Stimulated activated CD4-positive, alpha-beta T cell treated with anti-CD3 and anti-CD28 coated beads, TNF-alpha, amount 100 ng/mL, for 1 hour (primary cell): ENCODE measurements around the gene SFRP5.

Experiments
- DNase-seq, 3 donors: peaks; one replicate each; pipeline ENCODE4 v3.0.0-alpha.2; 2020; ENCODE audit warnings: low read depth in 3 of 3, low spot score in 1 of 3

Gene SFRP5

DNA sequence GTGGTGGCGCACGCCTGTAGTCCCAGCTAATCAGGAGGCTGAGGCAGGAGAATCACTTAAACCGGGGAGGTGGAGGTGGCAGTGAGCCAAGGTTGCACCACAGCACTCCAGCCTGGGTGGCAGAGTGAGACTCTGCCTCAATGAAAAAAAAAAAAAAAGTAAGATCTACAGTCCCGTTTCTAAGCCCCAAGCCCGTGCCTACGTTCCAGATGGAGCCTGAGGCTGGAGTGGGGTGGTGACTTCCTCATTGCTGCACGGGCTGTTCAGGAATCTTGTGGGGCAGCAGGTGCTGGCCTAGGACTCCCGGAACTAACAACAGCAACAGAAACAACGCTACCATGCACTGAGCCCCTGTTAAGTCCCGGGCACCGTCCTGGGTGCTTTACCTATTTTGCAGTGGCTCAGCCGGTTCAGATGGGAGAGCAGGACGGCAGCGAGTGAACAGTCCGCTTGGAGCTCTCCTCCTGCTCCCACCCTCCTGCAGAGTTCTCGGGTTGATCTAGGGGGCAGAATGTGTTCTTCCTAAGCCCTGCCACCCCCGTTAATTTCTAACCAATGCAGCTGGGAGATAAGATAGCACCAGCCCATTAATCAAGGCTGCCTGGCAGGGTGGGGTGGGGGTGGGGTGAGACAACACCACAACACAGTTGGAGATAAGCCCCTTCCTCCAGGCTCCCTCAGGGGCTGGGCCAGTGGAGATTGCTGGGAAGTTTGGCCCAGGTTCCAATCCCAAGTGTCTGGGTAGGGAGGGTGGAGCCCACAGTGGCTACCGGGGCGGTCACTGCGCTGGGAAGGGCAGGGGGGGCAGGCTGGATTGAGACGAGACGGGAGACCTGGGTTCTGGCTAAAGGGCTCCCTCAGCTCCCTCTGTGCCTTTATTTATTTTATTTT is 17.0 kb upstream of the SFRP5 start:
- no peak for DNase-seq

DNA sequence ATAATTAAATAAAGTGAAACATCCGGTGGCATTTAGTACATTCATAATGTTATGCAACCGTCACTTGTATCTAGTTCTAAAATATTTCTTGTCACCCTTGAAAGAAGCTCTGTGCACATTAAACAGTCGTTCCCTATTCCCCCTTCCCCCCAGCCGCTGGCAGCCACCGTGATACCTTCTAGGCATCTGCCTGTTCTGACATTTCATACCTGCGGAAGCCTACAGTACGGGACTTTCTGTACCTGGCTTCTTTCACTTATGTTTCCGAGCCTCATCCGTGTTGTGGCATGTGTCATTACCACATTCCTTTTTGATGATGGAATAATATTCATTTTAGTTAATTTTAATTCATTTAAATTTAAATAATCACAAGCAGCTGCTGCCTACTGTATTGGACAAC is 13.9 kb upstream of the SFRP5 start:
- no peak for DNase-seq

DNA sequence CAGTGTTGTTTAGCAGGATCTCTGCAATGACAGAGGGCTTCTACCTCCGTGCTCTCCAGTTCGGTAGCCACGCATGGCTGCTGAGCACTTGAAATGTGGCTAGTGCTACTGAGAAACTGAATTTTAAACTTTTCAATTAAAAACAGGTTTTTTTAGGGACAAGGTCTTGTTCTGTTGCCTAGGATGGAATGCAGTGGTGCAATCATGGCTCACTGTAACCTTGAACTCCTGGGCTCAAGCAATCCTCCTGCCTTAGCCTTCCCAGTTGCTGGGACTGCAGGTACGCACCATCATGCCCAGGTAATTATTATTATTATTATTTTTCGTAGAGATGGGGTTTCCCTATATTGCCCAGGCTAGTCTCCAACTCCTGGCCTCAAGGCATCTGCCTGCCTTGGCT is 13.4 kb upstream of the SFRP5 start:
- DNase-seq: no peak

DNA sequence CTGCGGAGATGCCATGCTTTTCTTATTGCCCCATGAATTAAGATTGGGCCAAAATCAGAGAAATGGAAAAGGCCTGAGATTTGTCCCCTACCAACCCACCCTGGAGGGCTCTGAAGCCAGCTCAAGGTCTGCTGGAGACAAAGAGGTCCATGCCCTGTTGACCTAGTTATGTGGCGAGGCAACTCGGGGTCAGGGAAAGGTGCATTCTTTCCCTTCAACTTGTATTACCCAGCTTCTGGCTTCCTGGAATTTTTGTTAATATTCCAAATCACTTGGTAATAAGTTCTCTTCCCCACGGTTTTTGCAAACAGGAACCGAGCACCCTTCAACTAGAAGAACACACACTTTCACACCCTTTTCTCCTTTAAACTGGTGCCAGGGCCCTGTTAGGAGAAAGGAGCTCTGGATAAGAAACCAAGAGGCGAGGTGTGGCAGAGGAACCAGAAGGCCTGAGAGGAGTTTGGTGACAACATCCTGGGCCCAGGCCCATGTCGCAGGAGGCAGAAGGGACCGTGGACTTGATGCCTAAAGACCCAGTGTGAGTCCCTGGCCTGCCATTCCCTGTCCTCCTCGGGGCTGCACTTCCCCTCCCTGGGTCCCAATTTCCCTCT is 12.5 kb upstream of the SFRP5 start:
- no peak for DNase-seq

GRCh38 chr10:97782455-97783228 is 10.8 kb upstream of the SFRP5 start:
- no peak for DNase-seq

DNA sequence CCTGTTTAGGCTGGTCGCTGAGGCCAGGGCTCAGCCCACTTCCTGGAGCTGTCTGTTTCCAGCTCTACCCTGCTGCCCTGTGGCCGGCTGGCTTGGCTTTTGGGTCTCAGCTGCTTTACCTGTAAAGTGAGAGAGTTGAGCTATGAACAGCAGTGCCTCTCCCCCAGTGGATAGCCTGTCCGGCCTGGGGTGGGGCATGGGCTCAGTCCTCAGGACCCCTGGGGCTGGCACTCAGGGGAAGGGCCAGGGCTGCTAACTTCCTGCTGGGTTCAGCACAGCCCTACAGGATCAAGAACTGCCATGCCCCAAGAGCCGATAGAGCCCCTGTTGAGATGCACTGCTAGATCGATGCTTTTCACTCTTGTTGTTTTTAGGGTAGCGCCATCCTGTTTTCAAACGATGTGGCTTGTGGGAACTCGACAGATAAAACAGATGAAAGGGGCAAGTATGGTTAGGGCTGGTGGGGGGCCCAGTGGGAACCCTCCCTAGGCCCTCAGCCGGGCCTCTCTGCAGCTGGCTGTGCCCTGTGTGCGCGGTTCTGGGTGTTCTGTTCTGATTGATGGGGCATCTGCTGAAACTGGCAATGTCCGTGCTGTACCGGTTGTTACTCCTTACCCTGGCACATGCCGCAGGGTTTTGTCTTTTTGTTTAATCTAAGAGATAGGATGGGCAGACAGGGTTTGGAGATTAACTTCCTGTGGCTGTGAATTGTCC is 10.0 kb upstream of the SFRP5 start:
- no peak for DNase-seq

DNA sequence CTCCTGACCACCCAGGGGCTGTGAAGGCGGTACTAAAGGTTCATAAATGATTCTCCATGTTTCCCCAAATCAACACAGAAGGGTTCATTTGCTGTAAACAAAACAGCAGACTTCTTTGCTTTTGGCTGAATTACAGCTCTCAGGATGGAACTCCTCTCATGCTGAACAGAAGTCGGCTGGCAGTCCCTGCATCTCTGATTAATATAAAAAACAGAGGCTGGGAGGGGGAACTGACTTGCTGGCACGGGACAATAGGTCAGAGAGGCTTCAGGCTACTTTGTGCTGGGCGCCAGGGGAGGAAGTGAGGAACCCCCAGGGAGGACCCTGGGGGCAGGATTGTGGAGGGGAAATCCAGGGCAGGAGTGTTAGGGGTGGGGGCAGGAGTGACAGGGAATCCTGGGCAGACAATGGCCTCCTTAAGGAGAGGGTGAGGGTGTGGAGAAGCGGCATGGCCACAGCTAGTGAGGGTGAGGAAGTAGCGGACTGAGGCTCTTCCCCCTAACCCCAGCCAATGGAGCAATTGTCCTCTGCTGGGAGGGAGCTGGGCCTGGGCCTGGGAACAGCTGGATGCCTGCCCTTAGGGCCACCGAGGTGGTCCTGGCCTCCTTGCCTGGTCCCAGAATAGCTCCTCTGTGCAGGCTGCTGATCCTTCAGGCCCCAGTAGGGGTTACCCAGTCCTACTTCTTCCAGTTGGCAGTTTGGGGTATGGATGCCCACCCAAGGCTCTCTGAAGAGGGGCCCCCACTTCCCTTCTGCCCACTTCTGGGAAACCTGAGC is 9.2 kb upstream of the SFRP5 start:
- no peak for DNase-seq

DNA sequence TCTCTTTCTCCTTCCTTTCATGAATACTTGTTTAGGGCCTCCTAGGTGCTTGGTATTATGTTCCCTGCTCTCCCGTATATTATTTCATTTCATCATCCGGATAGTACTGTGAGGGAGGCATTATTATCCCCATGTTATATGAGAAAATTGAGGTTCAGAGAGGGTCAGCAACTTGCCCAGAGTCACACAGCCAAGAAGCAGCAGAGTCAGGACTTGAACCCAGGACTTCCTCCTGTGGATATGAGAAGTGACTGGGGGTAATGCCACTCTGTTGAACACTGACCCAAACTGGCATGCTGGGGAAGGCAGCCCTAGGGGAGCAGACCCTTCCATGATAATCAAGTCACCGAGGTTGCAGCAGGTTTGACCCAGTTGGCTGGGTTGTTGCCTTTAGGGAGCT is 8.2 kb upstream of the SFRP5 start:
- no peak for DNase-seq

- no peak for DNase-seq
Observed at GRCh38 chr10:97779492-97779891, 7.7 kb upstream of the SFRP5 start.

DNA sequence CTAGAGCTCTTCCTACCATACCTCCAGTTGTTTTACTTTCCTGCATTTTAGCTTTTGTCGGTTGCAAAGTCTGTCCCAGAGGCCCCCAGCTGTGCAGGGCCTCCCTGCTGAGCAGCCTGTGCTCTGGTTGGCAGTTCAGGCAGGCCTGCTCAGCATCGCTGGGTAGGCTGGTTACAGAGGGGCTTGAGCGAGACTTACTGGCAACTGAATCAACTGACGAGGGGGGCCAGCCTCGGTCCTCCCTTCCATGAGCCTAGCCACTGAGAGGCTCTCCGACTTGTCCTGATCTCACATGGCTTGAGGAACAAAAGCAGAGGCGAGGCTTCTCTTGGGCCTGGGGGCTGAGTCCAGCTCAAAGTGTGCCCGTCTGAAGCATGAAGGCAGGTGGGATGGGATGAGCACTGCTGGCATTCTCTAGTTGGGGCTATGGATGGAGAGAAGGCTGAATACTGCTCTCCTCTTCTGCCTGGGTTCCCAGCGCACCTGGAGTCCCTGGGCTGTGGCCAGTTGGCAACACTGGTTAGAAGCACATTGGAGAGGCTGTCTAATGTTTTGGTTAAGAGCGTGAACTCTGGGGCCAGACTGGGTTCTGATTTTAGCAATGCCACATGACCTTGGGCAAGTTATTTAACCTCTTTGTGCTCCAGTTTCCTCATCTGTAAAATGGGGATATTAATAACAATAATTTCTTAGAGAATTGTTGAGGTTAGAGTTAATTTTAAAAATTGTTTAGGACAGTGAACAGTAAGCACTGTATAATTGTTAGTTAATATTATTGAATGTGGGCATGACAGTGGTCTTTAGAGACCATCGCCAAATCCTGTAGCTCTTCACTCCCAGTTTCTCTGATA is 6.9 kb upstream of the SFRP5 start:
- no peak for DNase-seq

DNA sequence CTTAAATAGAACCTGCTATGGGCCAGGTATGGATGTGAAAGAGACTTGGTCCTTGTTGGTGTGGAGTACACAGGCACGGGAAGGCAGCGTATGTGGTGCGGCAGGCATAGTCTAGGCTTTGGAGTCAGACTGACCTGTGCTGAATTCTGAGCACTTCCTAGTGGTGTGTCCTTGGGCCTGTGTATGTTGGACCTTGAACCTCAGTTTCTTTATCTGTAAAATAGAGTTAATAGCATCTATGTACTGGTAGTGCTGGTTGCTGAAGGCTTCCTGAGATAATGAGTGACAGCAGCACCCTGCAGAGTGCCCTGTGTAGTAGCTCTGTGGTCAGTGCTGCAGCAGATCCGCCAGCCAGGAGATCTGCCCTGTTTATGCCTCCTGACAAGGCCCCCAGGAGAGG is 5.3 kb upstream of the SFRP5 start:
- DNase-seq: no peak

- DNase-seq: no peak
Observed at GRCh38 chr10:97774811-97775294, 3.1 kb upstream of the SFRP5 start.

DNA sequence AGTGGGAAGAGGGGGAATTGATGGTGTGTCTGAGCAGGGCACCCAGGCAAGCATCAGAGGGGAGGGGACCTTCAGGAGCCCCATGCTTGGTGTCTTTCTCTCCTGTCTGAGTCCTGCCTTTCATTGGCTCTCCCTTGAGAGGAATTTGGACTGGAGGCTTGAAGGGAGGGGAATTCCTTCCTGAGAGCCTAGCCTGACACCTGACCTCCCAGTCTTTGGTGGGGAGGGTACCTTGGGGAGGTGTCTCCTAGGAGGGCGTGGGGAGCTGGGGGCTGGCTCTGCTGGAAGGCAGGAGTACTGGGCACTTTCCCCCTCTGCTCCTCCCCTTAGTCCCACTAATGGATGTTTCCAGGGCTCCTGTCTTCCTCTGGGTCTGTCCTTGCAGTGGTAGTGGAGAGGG is 1.3 kb upstream of the SFRP5 start:
- DNase-seq: no peak

DNA sequence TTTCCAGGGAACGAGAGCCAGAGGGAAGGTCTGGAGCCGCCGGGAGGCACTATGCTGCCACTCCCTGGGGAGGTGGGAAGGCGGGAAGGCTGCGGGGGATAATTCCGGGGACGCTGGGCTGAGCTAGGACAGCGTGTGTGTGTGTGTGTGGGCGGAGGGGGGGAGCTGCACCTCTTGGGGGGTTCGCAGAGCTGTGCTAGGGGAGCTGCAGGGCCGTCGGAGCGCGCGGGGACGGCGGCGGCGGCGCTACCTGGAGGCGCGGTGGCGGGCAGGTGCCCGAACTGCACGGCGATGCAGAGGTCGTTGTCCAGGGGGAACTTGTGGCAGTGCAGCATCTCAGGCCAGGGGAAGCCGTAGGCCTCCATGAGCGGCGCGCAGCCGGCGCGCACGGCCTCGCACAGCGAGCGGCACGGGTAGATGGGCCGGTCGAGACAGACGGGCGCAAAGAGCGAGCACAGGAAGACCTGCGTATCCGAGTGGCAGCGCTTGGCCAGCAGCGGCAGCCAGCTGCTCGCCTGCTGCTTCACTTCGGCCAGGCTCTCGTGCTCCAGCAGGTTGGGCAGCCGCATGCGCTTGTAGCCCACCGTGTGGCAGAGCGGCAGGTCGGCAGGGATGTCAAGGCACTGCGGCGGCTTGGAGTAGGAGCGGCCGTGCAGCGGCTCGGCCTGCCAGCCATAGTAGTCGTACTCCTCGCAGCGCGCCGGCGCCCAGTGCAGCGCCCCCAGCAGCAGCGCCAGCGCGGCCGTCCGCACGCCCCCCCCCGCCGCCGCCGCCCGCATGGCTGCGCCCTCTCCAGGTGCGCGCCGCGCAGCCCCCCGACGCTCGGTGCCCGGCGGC is 526 bp downstream of the SFRP5 start:
- no peak for DNase-seq

- no peak for DNase-seq
Observed at GRCh38 chr10:97770255-97770654, 1.5 kb downstream of the SFRP5 start.

DNA sequence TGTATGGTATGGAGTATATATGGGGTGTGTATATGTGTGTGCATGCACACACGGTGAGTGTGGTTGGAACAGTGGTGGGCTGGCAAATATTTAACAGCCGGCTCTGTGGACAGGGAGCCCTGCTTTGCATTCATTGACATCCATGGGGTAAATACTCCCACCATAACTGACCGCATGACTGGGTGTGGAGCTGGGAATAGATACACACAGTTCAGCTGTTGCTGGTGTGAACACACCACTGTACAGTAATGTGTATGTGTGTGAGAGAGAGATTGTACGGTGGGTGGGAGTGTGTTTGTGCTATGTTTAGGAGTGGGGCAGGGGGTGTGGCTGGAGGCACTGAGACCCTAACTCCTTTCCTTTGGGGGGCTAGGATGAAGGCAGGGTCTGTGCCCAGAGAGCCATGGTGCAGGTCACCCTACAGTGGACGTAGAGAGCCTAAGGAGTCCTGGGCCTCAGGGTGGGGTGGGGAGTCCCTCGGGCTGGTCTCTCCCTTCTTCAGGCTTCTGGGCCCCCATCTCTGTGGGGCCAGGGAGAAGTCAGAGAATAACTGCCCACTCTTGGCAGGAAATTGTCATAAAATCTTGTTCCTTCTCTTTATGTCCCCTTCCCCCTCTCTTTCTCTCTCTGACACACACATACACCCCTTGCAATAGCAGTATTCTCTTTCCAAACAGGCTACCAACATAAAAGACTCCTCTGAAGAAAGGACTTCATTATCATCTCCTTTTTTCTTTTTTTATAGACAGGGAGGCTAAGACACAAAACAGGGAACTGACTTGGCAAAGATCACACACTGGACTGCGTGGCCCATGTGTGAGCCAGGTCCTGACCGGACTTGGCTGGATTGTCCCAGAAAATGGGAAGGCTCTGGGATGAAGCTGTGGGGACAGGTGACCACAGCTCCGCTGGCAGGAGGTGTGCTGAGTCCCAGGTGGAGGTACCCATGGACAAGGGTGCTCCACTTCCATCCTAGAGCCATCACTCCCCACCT is 3.2 kb downstream of the SFRP5 start:
- DNase-seq: no peak
